K562 (cell line): Measurements from ENCODE around the gene SLC2A9.

Experiments
- GABPA ChIP-seq: fragments of 200-800 bp; sonication (Bioruptor generic); conservative IDR thresholded peaks from 2 replicates; pipeline ENCODE4 v1.6.1; 2016; ENCODE audit warnings: low read depth, missing genetic modification characterization, missing compliant biosample characterization
- HDAC2 ChIP-seq: fragments of 450-650 bp; IDR thresholded peaks from 2 replicates; pipeline ENCODE4 v1.6.1; 2016; ENCODE audit warnings: mild to moderate bottlenecking
- PHF21A ChIP-seq: fragments of 450-650 bp; IDR thresholded peaks from 2 replicates; pipeline ENCODE4 v1.6.1; 2017; ENCODE audit warnings: low read depth, borderline replicate concordance
- RAD21 ChIP-seq, 2 experiments: fragments of 250-450 bp in 1 of 2; fragments of 450-650 bp in 1 of 2; sonication (Bioruptor Pico) in 1 of 2; formaldehyde crosslinking in 1 of 2; IDR thresholded peaks in 1 of 2; conservative IDR thresholded peaks in 1 of 2; 2 replicates each; pipeline versions ENCODE4 v1.4.0 to v1.8.0; 2020 to 2022; ENCODE audit warnings: mild to moderate bottlenecking in 2 of 2, moderate library complexity in 1 of 2

DNA sequence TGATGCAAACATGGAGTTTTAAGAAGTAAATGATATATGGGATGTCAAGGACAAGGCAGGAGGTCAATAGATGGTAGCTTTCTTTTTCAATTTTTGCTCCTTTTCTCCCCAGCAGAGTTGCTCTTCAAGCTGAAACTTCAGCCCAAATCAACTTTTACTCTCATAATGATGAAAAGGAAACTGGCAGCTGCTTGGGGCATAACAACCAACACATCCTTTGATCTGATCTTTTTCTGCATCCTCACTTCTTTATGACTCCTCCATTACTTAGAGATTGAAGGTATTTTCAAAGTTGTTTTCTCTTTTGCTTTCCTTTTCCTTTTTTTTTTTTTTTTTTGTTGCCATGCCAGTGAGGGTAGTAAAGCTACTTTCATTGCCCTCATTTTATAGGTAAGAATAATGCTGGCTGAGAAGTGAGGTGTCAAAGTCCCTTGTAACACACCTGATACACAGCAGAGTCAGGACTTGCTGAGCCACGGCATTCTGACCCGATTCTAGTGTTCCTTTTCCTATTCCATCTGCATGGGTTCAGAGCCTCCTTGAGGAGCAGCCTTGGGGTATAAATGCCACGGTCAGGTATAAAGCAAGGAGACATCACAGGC, 26.9 kb downstream of the SLC2A9 start:
- TF ChIP-seq PHF21A (no peak), RAD21 (CRISPR knock-in tag; conservative IDR thresholded peaks at IDR 0.05 in 1 of 2, IDR thresholded peaks at IDR 0.05 in 1 of 2) (no peak), HDAC2 (no peak), GABPA (tag) (no peak)
